ENCODE measurements around the gene FLCN.

The FLCN gene

GRCh38 chr17:17164156-17164555 lies 72.8 kb downstream of the FLCN start:
- no peak for DNase-seq
